Ovary (tissue), 9 donors: Measurements from ENCODE around the gene TUBA1C. TPM values are rescaled to one million over a fixed set of nuclear protein-coding genes. Genes with fewer than 3 reads are reported as not detected.
"Not testable (repeated sequence)": the region's sequence is repeated elsewhere in the genome, so short reads cannot be mapped to it uniquely, and the experiment has no call there.

ENCODE experiments used
- DNase-seq, 5 donors: peaks; one replicate each; pipeline ENCODE4 v3.0.0-alpha.2; 2019 to 2020
- H3K27ac ChIP-seq, 2 donors: fragments of 200-600 bp; one replicate each; pipeline versions ENCODE4 v1.5.1 to v1.8.0; 2019 to 2022
- H3K27me3 ChIP-seq: fragments of 200-600 bp; one replicate; pipeline ENCODE4 v1.8.0; 2022
- H3K36me3 ChIP-seq: fragments of 200-600 bp; sonication (generic); one replicate; pipeline ENCODE4 v1.5.1; 2019
- H3K4me1 ChIP-seq: one replicate; pipeline ENCODE4 v1.8.1; 2013; ENCODE audit warnings: mild to moderate bottlenecking, moderate library complexity; ENCODE audit not compliant: insufficient read depth
- H3K4me3 ChIP-seq: fragments of 200-600 bp; sonication (generic); one replicate; pipeline ENCODE4 v1.5.1; 2017
- H3K9me3 ChIP-seq, 2 donors: fragments of 200-600 bp in 1 of 2; sonication (generic) in 1 of 2; one replicate each; pipeline versions ENCODE4 v1.5.1 to v1.8.1; 2013 to 2019; ENCODE audit warnings: mild to moderate bottlenecking in 1 of 2, moderate library complexity in 1 of 2
- EP300 ChIP-seq: sonication (generic); formaldehyde crosslinking; IDR thresholded peaks from one replicate; pipeline ENCODE4 v1.6.1; 2017; ENCODE audit warnings: antibody characterized with exemption
- POLR2A ChIP-seq: fragments of 450-650 bp; IDR thresholded peaks from one replicate; pipeline ENCODE4 v1.6.1; 2017; ENCODE audit warnings: antibody characterized with exemption, mild to moderate bottlenecking, moderate library complexity
- WGBS, 3 donors: extraction: QIAGEN DNeasy Blood & Tissue Kit in 1 of 3; methylation state at CpG; one replicate each; pipeline versions ENCODE4 v1.1.5 to v1.1.7; 2013 to 2017; 5-methylcytosine and 5-hydroxymethylcytosine counted together
- intact Hi-C, 4 donors: fragments of 100-400 bp; cut with DNase I; formaldehyde crosslinking; loops; one replicate each; pipeline versions ENCODE4 v1.11.0 to v1.15.1; 2022 to 2023
- polyA plus RNA-seq, 2 donors: library from polyadenylated mRNA; stranded (reverse); fragments of 200-250 nt in 1 of 2; fragments of 350-450 nt in 1 of 2; fragmentation: Illumina TruSeq in 1 of 2; extraction: RNeasy Lipid Tissue Mini Kit (QIAGEN cat#74804) in 1 of 2; gene quantifications; one replicate each; pipeline ENCODE4 v1.2.3, GENCODE V29; 2013 to 2014
- total RNA-seq, 7 donors: library from RNA; depleted of rRNA in 2 of 7; stranded (reverse); fragments of >200 nt in 2 of 7; fragmentation: NEBNext Ultra II Directional in 3 of 7; extraction: Animal tissue kit (Norgen Biotek cat#: 25700) in 3 of 7; gene quantifications; one replicate each; pipeline versions ENCODE4 v1.1.0 to v1.2.4, GENCODE V29; 2016 to 2023
- TF ChIP-seq, protein P1 (sequence below), 3 donors: fragments of 450-650 bp in 2 of 3; fragments of 200-600 bp in 1 of 3; IDR thresholded peaks; one replicate each; pipeline versions ENCODE4 v1.5.1 to v1.8.0; 2016 to 2022; ENCODE audit warnings: antibody characterized with exemption in 3 of 3, mild to moderate bottlenecking in 1 of 3
- donor health status: DM: no; HTN: no; CAD: no; lungs with moderate emphysema.
- donor health status: DM: no; HTN: no; CAD: no.
- donor health status: Bipolar disorder and iron deficiency.
- donor health status: DM: yes; HTN: yes; CAD: no.
- donor health status: DM: no; HTN: no; CAD: no.
- donor health status: DM: yes; HTN: yes; CAD: no.

The TUBA1C gene
- total and polyA plus RNA-seq, 9 donors, result 51.9 to 179 (median 101) TPM

DNA sequence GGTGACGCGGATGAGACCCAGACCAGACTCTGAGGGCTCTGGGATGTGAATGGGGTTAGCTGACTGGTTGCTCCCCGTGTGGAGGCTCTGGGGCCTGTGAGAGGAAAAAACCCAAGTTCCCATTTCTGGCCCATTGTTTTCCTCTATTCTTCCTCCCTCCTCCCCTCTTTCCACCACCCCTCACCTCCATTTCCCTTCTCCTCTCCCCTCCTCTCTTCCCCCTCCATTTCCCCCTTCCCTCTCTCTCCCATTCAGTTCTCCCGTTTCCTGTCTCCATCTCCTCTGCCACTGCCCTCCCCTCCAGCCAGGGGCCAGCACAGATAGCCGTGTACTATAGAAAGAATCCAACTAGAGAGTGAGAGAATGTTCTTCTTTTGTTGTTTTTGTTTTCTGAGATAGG lies 17.4 kb downstream of the TUBA1C start:
- Histone ChIP-seq H3K27ac (no peak overlapping the region), H3K4me3 (no peak overlapping the region), H3K27me3 (no peaks in the 10 kb centered on the region), H3K9me3 (no peaks in the 10 kb centered on the region), H3K36me3 (no peaks in the 10 kb centered on the region), H3K4me1 (no peaks in the 10 kb centered on the region)
- TF ChIP-seq POLR2A, result no peak
- TF ChIP-seq EP300, result no peak
- TF ChIP-seq, protein P1, sequence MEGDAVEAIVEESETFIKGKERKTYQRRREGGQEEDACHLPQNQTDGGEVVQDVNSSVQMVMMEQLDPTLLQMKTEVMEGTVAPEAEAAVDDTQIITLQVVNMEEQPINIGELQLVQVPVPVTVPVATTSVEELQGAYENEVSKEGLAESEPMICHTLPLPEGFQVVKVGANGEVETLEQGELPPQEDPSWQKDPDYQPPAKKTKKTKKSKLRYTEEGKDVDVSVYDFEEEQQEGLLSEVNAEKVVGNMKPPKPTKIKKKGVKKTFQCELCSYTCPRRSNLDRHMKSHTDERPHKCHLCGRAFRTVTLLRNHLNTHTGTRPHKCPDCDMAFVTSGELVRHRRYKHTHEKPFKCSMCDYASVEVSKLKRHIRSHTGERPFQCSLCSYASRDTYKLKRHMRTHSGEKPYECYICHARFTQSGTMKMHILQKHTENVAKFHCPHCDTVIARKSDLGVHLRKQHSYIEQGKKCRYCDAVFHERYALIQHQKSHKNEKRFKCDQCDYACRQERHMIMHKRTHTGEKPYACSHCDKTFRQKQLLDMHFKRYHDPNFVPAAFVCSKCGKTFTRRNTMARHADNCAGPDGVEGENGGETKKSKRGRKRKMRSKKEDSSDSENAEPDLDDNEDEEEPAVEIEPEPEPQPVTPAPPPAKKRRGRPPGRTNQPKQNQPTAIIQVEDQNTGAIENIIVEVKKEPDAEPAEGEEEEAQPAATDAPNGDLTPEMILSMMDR (IDR thresholded peaks at IDR 0.05), result no peak
- DNase-seq, result no peak
- intact Hi-C loops, result loop anchor here in 1 of 4 donors (10.0 kb wide), 1 partner anchor 242 kb away; no protein-coding TSS in a partner anchor
- 68 to 73% (median 68%) methylated on average over 5 of the region's 5 CpGs for WGBS, 3 donors

DNA sequence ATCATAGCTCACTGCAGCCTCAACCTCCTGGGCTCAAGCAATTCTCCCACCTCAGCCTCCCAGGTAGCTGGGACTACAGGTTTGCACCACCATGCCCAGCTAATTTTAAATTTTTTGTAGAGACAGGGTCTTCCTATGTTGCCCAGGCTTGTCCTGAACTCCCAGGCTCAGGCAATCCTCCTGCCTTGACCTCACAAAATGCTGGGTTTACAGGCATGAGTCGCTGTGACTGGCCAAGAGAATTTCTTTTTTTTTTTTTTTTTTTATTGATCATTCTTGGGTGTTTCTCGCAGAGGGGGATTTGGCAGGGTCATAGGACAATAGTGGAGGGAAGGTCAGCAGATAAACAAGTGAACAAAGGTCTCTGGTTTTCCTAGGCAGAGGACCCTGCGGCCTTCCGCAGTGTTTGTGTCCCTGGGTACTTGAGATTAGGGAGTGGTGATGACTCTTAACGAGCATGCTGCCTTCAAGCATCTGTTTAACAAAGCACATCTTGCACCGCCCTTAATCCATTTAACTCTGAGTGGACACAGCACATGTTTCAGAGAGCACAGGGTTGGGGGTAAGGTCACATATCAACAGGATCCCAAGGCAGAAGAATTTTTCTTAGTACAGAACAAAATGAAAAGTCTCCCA lies 18.0 kb downstream of the TUBA1C start:
- not testable (repeated sequence) for H3K9me3 ChIP-seq, H3K36me3 ChIP-seq, H3K4me3 ChIP-seq, H3K27me3 ChIP-seq, H3K4me1 ChIP-seq, H3K27ac ChIP-seq, DNase-seq
- intact Hi-C loops, result loop anchor here in 1 of 4 donors (10.0 kb wide), 1 partner anchor 242 kb away; no protein-coding TSS in a partner anchor
- WGBS, 3 donors, result 78 to 88% (median 86%) methylated on average over 1 to 3 of the region's 6 CpGs

GRCh38 chr12:49283541-49284429 lies 18.9 kb downstream of the TUBA1C start:
- no peaks in the 10 kb centered on the region for H3K9me3 ChIP-seq
- intact Hi-C loops, result loop anchor here in 1 of 4 donors (10.0 kb wide), 1 partner anchor 241 kb away; no protein-coding TSS in a partner anchor
- TF ChIP-seq, protein P1 (IDR thresholded peaks at IDR 0.05), result no peak
- TF ChIP-seq EP300, result no peak
- no peak for TF ChIP-seq POLR2A
- DNase-seq, result no peak
- 79 to 85% (median 82%) methylated on average over 19 to 25 of the region's 25 CpGs for WGBS, 3 donors
- H3K27me3 ChIP-seq, result no peaks in the 10 kb centered on the region
- H3K4me3 ChIP-seq, result no peak overlapping the region
- no peak overlapping the region for H3K27ac ChIP-seq
- H3K4me1 ChIP-seq, result no peaks in the 10 kb centered on the region
- H3K36me3 ChIP-seq, result no peaks in the 10 kb centered on the region

- DNase-seq, result no peak
- WGBS, 3 donors, result 73 to 80% (median 79%) methylated on average over 4 of the region's 4 CpGs
- TF ChIP-seq EP300, result no peak
- TF ChIP-seq POLR2A, result no peak
- TF ChIP-seq, protein P1 (IDR thresholded peaks at IDR 0.05), result no peak
- H3K36me3 ChIP-seq, result no peaks in the 10 kb centered on the region
- H3K9me3 ChIP-seq, result no peaks in the 10 kb centered on the region
- no peak overlapping the region for H3K4me3 ChIP-seq
- intact Hi-C loops, result loop anchor here in 1 of 4 donors (10.0 kb wide), 1 partner anchor 240 kb away; no protein-coding TSS in a partner anchor
- H3K4me1 ChIP-seq, result no peaks in the 10 kb centered on the region
- no peaks in the 10 kb centered on the region for H3K27me3 ChIP-seq
- no peak overlapping the region for H3K27ac ChIP-seq
Observed at GRCh38 chr12:49284672-49285071, 19.8 kb downstream of the TUBA1C start.
